ENCODE results near the gene COPA.

The COPA gene

GRCh38 chr1:160264795-160265307, 78.2 kb downstream of the COPA start:
- no peak for DNase-seq

GRCh38 chr1:160261893-160262794, 80.9 kb downstream of the COPA start, which contains the start of gene DCAF8:
Gene DCAF8, minus strand, starts transcription at chr1:160262549. Its CDS starts 18,541 bp downstream, at chr1:160244008.
- peak; percentile 99 for DNase-seq

- DNase-seq = peak; percentile 80
These were observed 81.5 kb downstream of the COPA start for GRCh38 chr1:160261556-160261892.

GRCh38 chr1:160260406-160261382, 82.4 kb downstream of the COPA start:
- no peak for DNase-seq

GRCh38 chr1:160258177-160258798, 84.8 kb downstream of the COPA start:
- DNase-seq = no peak

GRCh38 chr1:160257411-160258015, 85.5 kb downstream of the COPA start:
- DNase-seq = no peak

- DNase-seq = peak; percentile 40
These were observed 86.5 kb downstream of the COPA start for GRCh38 chr1:160256396-160257046.

- no peak for DNase-seq
These were observed 87.2 kb downstream of the COPA start for GRCh38 chr1:160255781-160256300.

GRCh38 chr1:160251687-160252526, 91.1 kb downstream of the COPA start:
- peak; percentile 58 for DNase-seq

GRCh38 chr1:160251011-160251410, 92.0 kb downstream of the COPA start:
- DNase-seq = no peak

- no peak for DNase-seq
These were observed 96.0 kb downstream of the COPA start for GRCh38 chr1:160247053-160247452.

GRCh38 chr1:160245434-160245833, 97.6 kb downstream of the COPA start:
- no peak for DNase-seq

GRCh38 chr1:160244209-160244608, 98.8 kb downstream of the COPA start:
- no peak for DNase-seq

- DNase-seq = no peak
These were observed 99.3 kb downstream of the COPA start for GRCh38 chr1:160243767-160244166.

- DNase-seq = no peak
These were observed 103.3 kb downstream of the COPA start for GRCh38 chr1:160239582-160240299.

Data from activated CD4-positive, alpha-beta T cell treated with anti-CD3 and anti-CD28 coated beads, Interleukin-2, amount 50 U/mL, for 16 hours (primary cell).